NCI-H82 treated with DMSO at 0.1 percent for 48 hours (cell line): ENCODE data around the gene PTOV1.
"Not testable (repeated sequence)": the region's sequence is repeated elsewhere in the genome, so short reads cannot be mapped to it uniquely, and the experiment has no call there.

Experiments
- DNase-seq: peaks from one replicate; lab custom pipeline; 2025; ENCODE audit not compliant: unreplicated experiment; lab: John Stamatoyannopoulos, UW

PTOV1 gene

DNA sequence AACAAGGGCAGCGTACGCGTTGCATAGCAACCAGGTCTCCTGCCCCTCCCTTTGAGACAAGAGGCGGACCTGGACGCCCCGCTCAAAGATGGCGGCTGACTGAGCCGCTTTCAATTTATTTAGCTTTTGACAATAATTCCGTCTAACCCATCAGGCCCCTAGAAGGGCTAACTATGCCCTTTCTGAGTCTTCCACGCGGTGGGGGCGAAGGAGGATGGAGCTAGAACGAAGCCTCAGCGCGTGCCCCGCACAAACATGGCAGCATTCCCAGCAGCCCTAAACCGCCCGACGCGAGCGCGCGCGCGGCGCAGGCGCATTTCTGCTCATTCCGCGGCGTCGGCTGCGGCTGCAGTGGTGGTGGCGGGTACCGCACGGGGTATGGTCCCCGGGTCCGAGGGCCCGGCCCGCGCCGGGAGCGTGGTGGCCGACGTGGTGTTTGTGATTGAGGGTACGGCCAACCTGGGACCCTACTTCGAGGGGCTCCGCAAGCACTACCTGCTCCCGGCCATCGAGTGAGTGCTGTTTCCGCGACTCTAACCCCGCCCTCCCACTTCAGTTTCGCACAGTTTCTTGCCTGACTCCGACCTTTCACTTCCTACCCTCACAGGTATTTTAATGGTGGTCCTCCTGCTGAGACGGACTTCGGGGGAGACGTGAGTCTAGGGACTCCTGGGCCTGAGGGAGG, 32.9 kb upstream of the PTOV1 start, which contains the start of gene MED25:
Gene MED25 (plus strand): TSS at position 326 of the 685 bp plus-strand sequence. CDS start 53 bp downstream, at position 379.
- DNase-seq, result peak; percentile 86

DNA sequence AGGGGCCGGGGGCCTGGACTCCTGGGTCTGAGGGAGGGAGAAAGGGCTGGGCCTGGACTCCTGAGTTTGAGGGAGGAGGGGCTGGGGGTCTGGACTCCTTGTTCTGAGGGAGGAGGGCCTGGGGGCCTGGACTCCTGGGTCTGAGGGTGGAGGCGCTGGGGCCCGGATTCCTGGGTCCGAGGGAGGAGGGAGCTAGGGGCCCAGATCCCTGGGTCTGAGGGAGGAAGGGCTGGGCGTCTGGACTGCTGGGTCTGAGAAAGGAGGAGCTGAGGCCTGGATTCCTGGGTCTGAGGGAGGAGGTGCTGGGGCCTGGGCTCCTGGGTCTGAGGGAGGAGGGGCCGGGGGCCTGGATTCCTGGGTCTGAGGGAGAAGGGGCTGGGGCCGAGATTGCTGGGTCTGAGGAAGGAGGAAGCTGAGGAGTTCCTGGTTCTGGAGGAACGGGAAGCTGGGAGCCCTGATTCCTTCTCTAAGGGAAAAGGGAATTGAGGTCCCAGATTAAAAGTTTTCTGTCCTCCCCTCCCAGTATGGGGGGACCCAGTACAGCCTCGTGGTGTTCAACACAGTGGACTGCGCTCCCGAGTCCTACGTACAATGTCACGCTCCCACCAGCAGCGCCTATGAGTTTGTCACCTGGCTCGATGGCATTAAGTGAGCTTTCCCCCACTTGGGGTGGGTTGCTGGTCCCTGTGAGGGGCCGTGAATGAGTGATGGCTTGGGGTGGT, 32.1 kb upstream of the PTOV1 start:
- no peak for DNase-seq

DNA sequence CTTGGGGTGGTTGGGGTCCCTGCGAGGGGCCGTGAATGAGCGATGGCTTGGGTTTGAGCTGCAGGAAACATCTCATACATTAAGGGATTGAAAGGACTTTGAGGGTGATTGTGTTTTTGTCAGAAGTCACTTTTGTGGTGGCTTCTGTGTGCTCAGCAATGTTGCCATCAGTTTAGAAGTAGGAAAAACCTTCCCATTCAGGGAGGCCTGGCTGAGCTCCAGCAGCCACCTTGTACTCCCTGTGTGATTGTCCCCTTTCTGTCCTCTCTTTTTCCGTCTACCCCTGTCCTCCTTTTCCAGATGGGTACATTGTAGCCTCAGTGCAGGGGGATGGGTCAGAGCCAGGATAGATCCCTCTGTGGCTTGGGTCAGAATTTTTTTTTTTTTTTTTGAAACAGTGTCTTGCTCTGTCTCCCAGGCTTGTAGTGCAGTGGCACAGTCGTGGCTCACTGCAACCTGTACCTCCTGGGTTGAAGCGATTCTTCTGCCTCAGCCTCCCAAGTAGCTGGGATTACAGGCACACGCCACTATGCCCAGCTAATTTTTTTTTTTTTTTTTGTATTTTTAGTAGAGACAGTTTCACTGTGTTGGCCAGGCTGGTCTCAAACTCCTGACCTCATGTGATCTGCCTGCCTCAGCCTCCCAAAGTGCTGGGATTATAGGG, 31.4 kb upstream of the PTOV1 start:
- not testable (repeated sequence) for DNase-seq

- DNase-seq, result peak; percentile 96
These were observed 30.8 kb upstream of the PTOV1 start for GRCh38 chr19:49820125-49820524.

DNA sequence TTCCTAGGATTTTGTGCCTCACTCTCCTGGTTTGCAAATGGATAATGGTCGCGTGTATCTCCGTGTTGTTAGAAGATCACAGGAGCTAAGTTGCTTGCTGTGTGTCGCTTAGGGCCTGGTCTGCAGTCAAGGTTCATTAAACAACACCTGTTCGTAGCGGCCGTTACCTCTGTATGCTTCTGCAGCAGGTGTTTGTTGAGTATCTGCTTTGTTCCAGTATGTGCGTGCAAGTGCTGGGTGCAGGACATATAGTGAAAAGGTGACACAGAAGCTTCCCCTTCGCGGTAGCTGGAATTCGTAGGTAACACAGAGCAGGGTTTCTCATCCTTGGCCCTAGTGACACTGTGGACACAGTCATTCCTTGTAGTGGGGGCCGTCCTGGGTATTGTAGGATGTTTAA, 27.5 kb upstream of the PTOV1 start:
- DNase-seq, result no peak

- no peak for DNase-seq
These were observed 26.3 kb upstream of the PTOV1 start for GRCh38 chr19:49824662-49825061.

DNA sequence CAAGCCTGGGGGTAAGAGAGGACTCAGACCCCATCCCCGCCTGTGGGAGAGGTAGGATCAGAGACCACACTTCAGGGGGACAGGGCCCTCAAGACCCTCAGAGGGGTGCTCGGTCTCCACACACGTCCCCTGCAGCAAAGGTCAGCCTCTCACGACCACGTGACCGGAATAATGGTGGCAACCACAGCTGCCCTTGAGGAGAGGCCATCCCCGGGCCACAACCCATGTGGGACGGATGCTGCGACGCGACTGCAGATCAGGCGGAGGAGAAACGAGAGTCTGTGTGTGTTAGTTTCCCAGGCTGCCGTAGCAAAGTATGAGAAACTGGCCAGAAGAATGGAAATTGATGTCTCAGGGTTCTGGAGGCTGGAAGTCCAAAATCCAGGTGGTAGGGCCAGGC, 23.9 kb upstream of the PTOV1 start:
- DNase-seq, result no peak

GRCh38 chr19:49829200-49829599, 21.8 kb upstream of the PTOV1 start:
- no peak for DNase-seq

DNA sequence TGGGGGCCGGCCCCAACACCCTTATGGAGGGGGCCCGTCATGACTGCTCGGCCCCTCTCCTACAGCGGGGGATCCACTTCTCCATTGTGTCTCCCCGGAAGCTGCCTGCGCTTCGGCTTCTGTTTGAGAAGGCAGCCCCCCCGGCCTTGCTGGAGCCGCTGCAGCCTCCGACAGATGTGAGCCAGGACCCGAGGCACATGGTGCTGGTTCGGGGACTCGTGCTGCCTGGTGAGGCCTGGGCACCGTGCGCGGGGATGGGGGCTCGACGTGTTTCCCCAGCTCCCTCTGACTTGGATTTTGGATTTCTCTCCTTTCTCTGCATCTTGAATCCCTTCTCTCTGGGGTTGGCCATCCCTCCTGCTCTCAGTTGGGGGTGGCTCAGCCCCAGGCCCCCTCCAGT, 21.2 kb upstream of the PTOV1 start:
- no peak for DNase-seq

- no peak for DNase-seq
These were observed 20.2 kb upstream of the PTOV1 start for GRCh38 chr19:49830766-49831165.

DNA sequence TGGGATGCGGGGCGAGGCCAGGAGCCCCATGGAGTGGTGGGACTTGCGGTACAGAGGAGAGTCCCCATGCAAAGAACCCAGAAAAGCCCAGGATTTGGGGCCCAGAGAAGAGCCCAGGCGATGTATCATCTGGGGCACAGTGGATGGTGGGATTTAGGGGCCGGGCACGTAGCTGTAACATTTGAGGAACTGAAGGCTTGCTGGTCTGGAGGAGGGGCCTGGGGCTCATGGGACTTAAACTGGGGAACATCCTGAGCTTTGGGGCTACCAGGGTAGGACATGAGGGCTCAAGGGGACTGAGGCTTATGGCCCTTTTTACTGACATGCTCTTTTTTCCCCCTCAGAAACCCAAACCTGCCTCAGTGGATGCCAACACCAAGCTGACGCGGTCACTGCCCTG, 19.4 kb upstream of the PTOV1 start:
- DNase-seq, result no peak

DNA sequence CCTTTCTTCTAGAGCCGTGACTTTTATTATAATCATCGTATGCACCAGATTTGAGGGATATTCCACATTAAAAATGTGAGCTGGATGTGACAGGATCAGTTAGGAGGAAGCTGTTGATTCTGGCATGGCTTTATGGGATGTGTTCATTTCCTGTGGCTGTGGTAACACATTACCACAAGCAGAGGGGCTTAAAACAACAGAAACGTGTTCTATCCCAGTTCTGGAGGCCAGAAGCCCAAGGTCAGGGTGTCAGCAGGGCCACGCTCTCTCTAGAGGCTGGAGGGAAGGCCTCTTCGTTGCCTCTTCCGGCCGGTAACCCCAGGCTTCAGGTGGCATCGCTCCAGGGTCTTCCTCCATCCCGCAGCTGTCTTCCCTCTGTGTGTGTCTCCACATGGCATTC, 18.4 kb upstream of the PTOV1 start:
- DNase-seq, result no peak

- DNase-seq, result no peak
These were observed 17.4 kb upstream of the PTOV1 start for GRCh38 chr19:49833599-49833998.

- no peak for DNase-seq
These were observed 15.4 kb upstream of the PTOV1 start for GRCh38 chr19:49835562-49835961.

GRCh38 chr19:49836176-49837008, 14.6 kb upstream of the PTOV1 start:
- DNase-seq, result no peak

DNA sequence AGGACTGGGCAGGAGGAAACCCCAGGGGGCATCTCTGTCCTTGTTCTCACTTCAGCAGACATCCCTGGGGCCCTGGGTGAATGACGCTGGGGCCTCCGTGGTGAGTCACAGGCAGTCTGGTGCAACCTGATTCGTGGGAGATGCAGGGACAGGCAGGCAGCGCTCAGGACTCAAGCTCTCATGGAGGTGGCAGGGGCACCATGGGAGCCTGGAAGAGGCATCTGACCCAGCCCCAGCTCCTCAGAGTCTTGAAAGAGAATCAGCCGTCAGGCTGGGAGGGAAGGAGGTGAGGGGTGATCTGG, 14.0 kb upstream of the PTOV1 start:
- no peak for DNase-seq

- no peak for DNase-seq
These were observed 13.5 kb upstream of the PTOV1 start for GRCh38 chr19:49837425-49837824.

GRCh38 chr19:49838885-49839588, 11.9 kb upstream of the PTOV1 start:
- DNase-seq, result no peak

- DNase-seq, result no peak
These were observed 11.2 kb upstream of the PTOV1 start for GRCh38 chr19:49839713-49840112.

- DNase-seq, result no peak
These were observed 10.6 kb upstream of the PTOV1 start for GRCh38 chr19:49840321-49840720.

DNA sequence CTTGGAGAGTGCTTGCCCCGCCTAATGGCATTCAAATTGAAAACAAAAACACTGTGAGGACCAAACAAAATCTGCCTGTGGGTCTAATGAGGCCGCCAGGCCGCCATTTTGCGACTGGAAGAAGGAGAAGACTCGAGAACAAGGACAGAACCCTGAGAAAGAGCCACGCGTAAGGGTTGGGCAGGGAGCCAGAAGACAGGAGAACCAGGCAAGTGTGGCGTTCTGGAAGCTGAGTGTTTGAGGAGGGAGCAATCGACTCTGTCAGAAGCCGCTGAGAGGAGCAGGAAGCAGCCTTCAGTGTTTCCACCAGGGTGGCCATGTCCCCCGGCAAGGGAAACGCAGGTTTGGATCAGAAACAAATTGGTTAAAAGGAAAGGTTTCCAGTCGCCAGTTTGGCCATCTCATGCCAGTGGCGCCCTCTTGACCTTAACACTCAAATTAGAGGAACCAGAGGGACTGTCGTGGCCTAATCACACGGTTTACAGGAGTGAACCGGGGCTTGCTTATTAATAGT, 10.2 kb upstream of the PTOV1 start:
- no peak for DNase-seq
